HG02678 (cell line): ENCODE results near the gene ATP6V0A4.

Experiments used
- ATAC-seq: cut with Tn5 transposase; IDR thresholded peaks from one replicate; pipeline ENCODE4 v1.9.1; 2021; ENCODE audit warnings: mild to moderate bottlenecking, moderate library complexity; ENCODE audit not compliant: unreplicated experiment

The ATP6V0A4 gene

DNA sequence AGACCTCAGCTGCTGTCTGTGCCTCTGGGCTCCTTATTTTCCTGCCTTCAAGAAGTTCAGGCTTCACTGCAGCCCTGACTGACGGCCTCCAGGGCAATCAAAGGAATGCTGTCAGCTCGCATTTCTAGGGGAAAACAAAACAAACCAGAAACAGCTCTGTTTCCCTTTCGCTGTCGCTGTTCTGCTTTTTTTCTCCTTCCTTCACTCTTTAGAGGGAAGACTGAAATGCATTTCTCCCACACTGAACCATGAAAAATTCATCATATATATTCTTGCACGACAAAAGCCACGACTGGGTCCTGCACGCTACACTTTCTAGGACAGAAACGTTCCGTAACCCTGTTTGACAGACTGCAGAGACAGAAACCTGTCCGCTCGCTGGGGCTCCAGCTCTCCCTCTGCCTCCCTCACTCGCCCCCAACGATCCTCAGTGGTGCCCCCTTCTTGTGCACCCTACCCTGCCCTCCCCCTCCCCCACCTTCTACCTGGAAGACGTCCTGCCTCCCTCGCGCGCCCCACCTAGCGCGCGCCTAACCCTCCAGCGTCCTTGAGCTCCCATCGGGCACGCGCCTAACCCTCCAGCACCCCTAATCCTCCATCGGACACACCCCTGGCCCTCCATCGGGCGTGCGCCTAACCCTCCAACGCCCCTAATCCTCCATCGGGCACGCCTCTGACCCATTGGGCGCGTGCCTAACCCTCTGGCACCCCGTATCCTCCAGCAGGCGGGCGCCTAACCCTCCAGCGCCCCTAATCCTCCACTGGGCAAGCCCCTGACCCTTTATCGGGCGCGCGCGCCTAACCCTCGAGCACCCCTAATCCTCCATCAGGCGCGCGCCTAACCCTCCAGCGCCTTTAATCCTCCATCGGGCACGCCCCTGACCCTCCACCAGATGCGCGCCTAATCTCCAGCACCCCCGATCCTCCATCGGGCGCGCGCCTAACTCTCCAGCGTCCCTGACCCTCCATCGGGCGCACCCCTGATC lies 134.0 kb downstream of the ATP6V0A4 start:
- ATAC-seq, result no peak

DNA sequence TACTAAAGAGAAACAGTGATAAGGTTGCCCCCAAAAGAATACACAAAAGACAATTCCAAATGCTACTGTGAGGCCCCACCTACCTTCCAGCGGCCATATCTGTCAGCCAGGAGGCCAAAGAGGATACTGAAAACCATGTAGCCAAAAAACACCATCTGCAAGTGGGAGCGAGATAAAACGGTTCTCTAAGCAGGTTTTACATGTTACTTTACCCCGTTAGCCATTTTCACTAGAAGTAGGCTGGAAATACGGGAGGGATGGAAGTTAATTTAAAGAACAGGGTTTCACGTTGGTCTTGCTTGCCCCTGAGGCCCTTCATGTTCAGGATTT lies 135.0 kb downstream of the ATP6V0A4 start:
- ATAC-seq, result no peak

DNA sequence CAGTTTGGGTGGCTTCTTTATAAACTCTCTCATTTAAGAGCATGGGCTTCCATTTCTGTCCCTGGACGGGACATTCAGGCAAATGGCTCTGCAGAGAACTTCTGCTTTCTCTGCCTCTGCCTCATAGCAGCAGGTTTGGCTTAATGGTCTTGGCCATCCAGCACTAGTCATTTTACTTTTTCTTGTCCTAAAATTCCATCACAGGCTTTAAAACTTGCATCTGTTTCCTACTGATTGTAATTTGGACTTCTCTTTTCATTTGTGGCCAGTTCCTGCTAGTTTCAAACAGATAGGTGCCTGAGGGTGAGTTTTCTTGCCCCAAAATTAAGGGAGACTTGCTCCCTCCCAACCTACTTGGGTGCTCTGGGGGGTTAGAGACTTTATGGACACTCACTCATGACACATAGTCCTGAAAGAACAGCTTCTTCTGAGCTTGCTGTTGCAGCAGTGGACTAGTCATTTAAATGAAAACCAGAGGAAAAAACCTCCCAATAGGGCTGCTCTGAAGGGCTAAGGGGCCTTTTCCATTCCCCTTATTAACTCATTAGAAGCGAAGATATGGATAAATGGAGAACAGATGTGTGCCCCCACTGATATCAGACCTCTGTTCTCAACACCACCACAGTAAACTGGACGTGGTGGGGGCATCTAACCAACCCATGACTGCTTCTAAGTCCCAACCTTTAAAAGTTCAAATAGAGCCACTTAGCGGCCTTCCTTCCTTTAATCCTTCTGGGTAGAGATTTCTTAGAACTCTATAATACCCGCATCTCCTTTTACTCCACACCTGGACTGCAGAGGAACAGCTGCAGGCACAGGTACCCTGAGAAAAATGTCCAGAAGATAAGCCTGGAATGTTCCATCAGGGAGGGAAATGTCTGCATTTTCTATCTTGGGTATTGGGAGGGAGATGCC lies 135.7 kb downstream of the ATP6V0A4 start:
- no peak for ATAC-seq

DNA sequence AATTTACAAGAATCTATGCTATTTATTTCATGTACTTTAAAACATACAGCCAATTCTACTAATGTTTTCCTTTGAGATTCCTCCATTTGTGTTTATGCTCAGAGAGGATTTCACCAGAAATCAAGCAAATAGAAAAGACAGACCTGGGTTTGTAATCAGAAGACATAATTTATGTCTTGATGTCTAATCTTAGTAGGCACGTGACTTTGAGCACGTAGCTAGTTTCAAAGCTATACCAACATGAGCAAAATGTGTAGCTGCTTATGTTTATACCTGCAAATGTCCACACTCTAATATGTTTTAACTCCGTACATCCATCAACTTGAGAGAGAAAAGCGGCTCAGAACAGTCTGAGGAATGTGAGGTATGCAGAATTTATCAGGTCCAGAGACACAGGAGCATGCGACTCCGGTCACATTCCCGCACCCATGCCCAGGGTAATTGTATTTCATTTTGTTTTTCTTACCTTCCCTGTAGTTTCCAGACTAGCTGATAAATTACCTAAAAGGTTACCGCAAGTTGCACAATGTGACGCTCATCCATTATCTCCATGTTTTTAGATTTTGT lies 136.8 kb downstream of the ATP6V0A4 start:
- ATAC-seq, result no peak

DNA sequence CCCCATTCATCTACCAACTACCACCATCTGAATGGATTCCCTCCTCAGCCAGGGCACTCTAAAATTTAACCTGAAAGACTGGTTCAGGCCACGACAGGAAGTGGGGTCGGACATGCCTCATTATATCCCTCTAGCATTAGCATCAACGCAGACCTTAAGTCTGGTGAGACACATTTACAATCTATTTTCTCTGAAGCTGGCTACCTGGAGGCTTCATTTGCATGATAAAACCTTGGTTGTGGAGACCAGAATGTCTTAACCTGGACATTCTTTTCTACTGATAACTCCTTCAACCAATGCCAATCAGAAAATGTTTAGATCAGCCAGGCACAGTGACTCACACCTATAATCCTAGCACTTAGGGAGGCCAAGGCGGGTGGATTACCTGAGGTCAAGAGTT lies 139.1 kb downstream of the ATP6V0A4 start:
- no peak for ATAC-seq

DNA sequence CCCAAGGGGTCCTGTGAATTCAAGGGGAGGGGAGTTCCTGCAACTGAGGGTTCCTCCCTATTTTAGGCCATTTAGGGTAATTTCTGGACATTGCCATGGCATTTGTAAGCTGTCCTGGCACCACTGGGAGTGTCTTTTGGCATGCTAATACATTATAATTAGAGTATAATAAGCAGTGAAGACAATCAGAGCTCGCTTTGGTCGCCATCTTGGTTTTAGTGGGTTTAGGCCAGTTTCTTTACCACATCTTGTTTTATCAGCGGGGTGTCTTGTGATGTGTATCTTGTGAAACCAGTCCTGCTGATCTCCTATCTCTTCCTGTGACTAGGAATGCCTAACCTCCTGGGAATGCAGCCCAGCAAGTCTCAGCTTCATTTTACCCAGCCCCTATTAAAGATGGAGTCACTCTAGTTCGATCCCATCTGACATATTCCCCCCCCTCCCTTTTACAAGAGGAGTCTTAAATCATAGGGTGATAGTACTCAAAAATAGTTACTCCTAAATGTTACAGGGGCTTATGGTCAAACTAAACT lies 140.1 kb downstream of the ATP6V0A4 start:
- ATAC-seq, result no peak

DNA sequence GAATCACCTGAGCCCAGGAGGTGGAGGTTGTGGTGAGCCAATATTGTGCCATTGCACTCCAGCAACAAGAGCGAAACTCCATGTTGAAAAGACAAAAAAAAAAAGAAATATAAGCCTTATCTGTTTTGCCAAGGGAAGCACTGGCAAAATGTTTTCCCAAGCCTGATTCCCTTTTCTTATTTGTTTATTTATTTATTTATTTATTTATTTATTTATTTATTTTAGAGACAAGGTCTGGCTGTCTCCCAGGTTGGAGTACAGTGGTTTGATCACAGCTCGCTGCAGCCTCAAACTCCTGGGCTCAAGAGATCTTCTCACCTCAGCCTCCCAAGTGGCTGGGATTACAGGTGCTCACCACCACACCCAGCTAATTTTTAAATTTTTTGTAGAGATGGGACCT lies 141.0 kb downstream of the ATP6V0A4 start:
- ATAC-seq, result no peak
